Heart left ventricle (tissue), 16 donors: Measurements from ENCODE around the gene MAT1A. TPM values are rescaled to one million over a fixed set of nuclear protein-coding genes. Genes with fewer than 3 reads are reported as not detected.
"Not testable (repeated sequence)": the region's sequence is repeated elsewhere in the genome, so short reads cannot be mapped to it uniquely, and the experiment has no call there.

ENCODE experiments used
- ATAC-seq, 4 donors: fragments of 200-7000 bp; cut with Tn5 transposase; one replicate each; pipeline ENCODE4 v1.9.1; 2020 to 2022; ENCODE audit warnings: moderate library complexity in 4 of 4, mild to moderate bottlenecking in 3 of 4, moderate number of reproducible peaks in 1 of 4
- DNase-seq, 5 donors: peaks; one replicate each; pipeline ENCODE4 v3.0.0-alpha.2; 2020
- H3K27ac ChIP-seq, 12 donors: fragments of 200-600 bp; sonication (generic) in 4 of 12; one replicate each; pipeline versions ENCODE4 v1.5.0 to v1.8.0; 2016 to 2022; ENCODE audit warnings: mild to moderate bottlenecking in 2 of 12
- H3K27me3 ChIP-seq, 9 donors: fragments of 200-600 bp; sonication (generic) in 2 of 9; one replicate each; pipeline versions ENCODE4 v1.5.1 to v1.8.0; 2016 to 2022; ENCODE audit warnings: mild to moderate bottlenecking in 3 of 9
- H3K36me3 ChIP-seq, 9 donors: fragments of 200-600 bp; sonication (generic) in 2 of 9; one replicate each; pipeline versions ENCODE4 v1.5.0 to v1.8.0; 2018 to 2022; ENCODE audit warnings: mild to moderate bottlenecking in 2 of 9
- H3K4me1 ChIP-seq, 12 donors: fragments of 200-600 bp; sonication (generic) in 4 of 12; one replicate each; pipeline versions ENCODE4 v1.5.0 to v1.8.0; 2016 to 2022; ENCODE audit warnings: mild to moderate bottlenecking in 3 of 12
- H3K4me3 ChIP-seq, 12 donors: fragments of 200-600 bp; sonication (generic) in 4 of 12; one replicate each; pipeline versions ENCODE4 v1.5.0 to v1.8.0; 2017 to 2022; ENCODE audit warnings: mild to moderate bottlenecking in 9 of 12, moderate library complexity in 4 of 12
- H3K9me3 ChIP-seq, 12 donors: fragments of 200-600 bp; sonication (generic) in 4 of 12; one replicate each; pipeline versions ENCODE4 v1.5.0 to v1.8.0; 2016 to 2022; ENCODE audit warnings: mild to moderate bottlenecking in 1 of 12
- WGBS, 4 donors: extraction: QIAGEN DNeasy Blood & Tissue Kit in 2 of 4; methylation state at CpG; one replicate each; pipeline versions ENCODE4 v1.1.5 to v1.1.7; 2013 to 2018; 5-methylcytosine and 5-hydroxymethylcytosine counted together
- intact Hi-C, 10 donors: fragments of 100-400 bp; cut with DNase I; formaldehyde crosslinking; loops; one replicate each; pipeline versions ENCODE4 v1.11.1 to v1.14.2; 2022
- polyA plus RNA-seq, 2 donors: library from polyadenylated mRNA; stranded (reverse); fragments of 200-250 nt; gene quantifications; one replicate each; pipeline ENCODE4 v1.2.3, GENCODE V29; 2013
- total RNA-seq, 9 donors: library from RNA; depleted of rRNA in 2 of 9; stranded (reverse); fragments of >200 nt in 2 of 9; fragmentation: NEBNext Ultra II Directional in 3 of 9; extraction: Animal tissue kit (Norgen Biotek cat#: 25700) in 3 of 9; gene quantifications; one replicate each; pipeline versions ENCODE4 v1.1.0 to v1.2.4, GENCODE V29; 2016 to 2023
- donor health status: ischemic (EF 13 %, LVEDD 7.1; RV severe dilation, severe dysfunction).
- donor health status: healthy with polysubstance abuse.
- donor health status: DM: no; HTN: yes; CAD: no.
- donor health status: DM: no; HTN: no; CAD: no.
- donor health status: ischemic (EF 25% LVEDD 6.9; RV normal size, moderate dysfunction).
- donor health status: ischemic (EF 25% LVEDD 5.7; RV mildly dilated, moderate dysfunction).
- donor health status: healthy.
- donor health status: DM: yes; HTN: yes; CAD: no.
- donor health status: ischemic (EF 35%, LVEDD 5.7; RV mildly dilated, moderate dysfunction).
- donor health status: nonischemic (EF 11% LVEDD 7.7; RV severe dilation, severe dysfunction).
- donor health status: DM: yes; HTN: yes; CAD: no.
- donor health status: PGD.
- donor health status: ischemic (EF 29% LVEDD 5.4; RV normal size, mild dysfunction).
- donor health status: nonischemic (EF 23%, LVEDD 6.1; RV moderate dilation, normal function).

The MAT1A gene
- total and polyA plus RNA-seq, 11 donors: 0.07 to 1.1 (median 0.46) TPM; not detected in 7

- not testable (repeated sequence) for H3K27ac ChIP-seq, H3K27me3 ChIP-seq, H3K9me3 ChIP-seq, DNase-seq, H3K36me3 ChIP-seq, H3K4me1 ChIP-seq, H3K4me3 ChIP-seq
- ATAC-seq: peak in 1 of 4 donors; percentile 38
- intact Hi-C loops: loop anchor here in 1 of 10 donors (5.0 kb wide), 1 partner anchor 169 kb away; no protein-coding TSS in a partner anchor
- WGBS, 4 donors: 75 to 87% (median 79%) methylated on average over 4 of the region's 4 CpGs
These were observed 62.7 kb downstream of the MAT1A start for GRCh38 chr10:80226723-80227122.

GRCh38 chr10:80223031-80223419, 66.4 kb downstream of the MAT1A start:
- H3K36me3 ChIP-seq, H3K4me3 ChIP-seq, ATAC-seq, H3K27me3 ChIP-seq, DNase-seq, H3K4me1 ChIP-seq, H3K27ac ChIP-seq, H3K9me3 ChIP-seq: not testable (repeated sequence)
- intact Hi-C loops: loop anchor here in 4 of 10 donors (5.0 kb wide), 2 partner anchors 81 to 166 kb away; no protein-coding TSS in a partner anchor
- 60 to 83% (median 62%) methylated on average over 2 of the region's 5 CpGs; no CpG with 5 or more reads in 1 of the 4 donors for WGBS, 4 donors

Other genes with a start within 250 kb of the MAT1A start
- gene TMEM254, start 211.0 kb downstream of the MAT1A start, total RNA-seq: 10 to 100 TPM in 3 of 9 donors, 1 to 10 TPM in 6; 4.7 to 13.4 (median 7.0) TPM
- 1 to 10 TPM; 6.4 to 8.1 TPM for gene TMEM254, start 211.0 kb downstream of the MAT1A start, polyA plus RNA-seq
- gene PLAC9, start 156.9 kb downstream of the MAT1A start, total RNA-seq: 10 to 100 TPM; 16.5 to 51.6 (median 25.1) TPM
- gene PLAC9, start 156.9 kb downstream of the MAT1A start, polyA plus RNA-seq: 10 to 100 TPM; 26.5 to 45.8 TPM
- gene ANXA11, start 84.1 kb downstream of the MAT1A start, total RNA-seq: 100 to 1,000 TPM; 281 to 440 (median 368) TPM
- 100 to 1,000 TPM; 152 to 487 TPM for gene ANXA11, start 84.1 kb downstream of the MAT1A start, polyA plus RNA-seq
- not detected for gene DYDC1, start 67.1 kb upstream of the MAT1A start, total RNA-seq
- not detected for gene DYDC1, start 67.1 kb upstream of the MAT1A start, polyA plus RNA-seq
- gene DYDC2, start 67.1 kb upstream of the MAT1A start, total RNA-seq: not detected
- gene DYDC2, start 67.1 kb upstream of the MAT1A start, polyA plus RNA-seq: not detected
- gene PRXL2A, start 118.9 kb upstream of the MAT1A start, total RNA-seq: 100 to 1,000 TPM in 1 of 9 donors, 10 to 100 TPM in 8; 63.9 to 123 (median 78.6) TPM
- gene PRXL2A, start 118.9 kb upstream of the MAT1A start, polyA plus RNA-seq: 10 to 100 TPM; 69.9 to 74.4 TPM
- gene TSPAN14, start 164.7 kb upstream of the MAT1A start, total RNA-seq: 10 to 100 TPM; 24.6 to 71.5 (median 39.6) TPM
- gene TSPAN14, start 164.7 kb upstream of the MAT1A start, polyA plus RNA-seq: 10 to 100 TPM; 17.4 to 46.3 TPM
- under 1 TPM in 1 of 9 donors, not detected in 8; 0.19 TPM for gene SH2D4B, start 248.2 kb upstream of the MAT1A start, total RNA-seq
- gene SH2D4B, start 248.2 kb upstream of the MAT1A start, polyA plus RNA-seq: not detected